ENCODE measurements around the gene CMTM1.

DNA sequence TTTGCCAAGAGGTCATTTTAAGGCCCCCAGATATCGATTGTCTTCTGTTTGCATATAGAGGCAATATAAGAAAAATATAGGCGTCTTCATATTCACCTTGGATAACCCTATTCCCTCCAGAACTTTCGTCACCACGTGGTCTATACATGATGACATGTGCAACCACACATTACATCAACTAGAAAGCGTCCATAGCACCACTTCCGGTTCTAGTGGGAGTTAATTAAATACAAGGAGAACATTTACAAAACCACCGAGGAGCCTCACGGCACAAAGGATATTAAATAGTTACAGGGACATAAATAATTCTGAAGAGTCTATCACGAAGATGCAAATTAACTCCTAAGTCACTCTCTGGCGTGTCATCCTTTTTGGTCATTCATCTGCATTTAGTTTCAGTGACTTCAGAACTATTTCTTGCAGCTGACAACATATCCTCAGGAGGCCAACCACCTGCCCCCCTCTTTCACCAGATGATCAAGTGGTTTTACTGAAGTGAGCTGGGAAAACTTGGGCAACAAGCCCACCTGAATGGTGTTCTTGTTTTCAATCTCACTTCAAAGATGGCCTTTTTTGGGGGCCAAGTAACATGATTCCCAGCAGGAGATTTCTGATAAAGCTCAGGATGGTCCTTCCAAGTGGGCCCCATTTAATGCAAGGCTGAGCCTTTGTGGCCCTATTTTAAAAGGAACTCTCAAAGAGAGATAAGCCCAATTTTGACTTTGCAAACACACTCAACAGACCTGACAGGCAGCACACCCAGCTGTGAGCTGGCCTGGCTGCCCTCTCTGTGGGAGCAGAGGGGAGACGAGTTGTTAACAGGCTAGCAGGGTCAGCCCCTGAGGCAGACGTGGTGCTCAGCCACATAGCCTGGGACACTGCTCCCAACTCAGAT lies 53.5 kb downstream of the CMTM1 start:
- no peak for TF ChIP-seq EZH2 (IDR thresholded peaks at IDR 0.05; ENCODE audit: borderline replicate concordance, insufficient read depth, low read length, poor library complexity, severe bottlenecking)
- TF ChIP-seq, protein P1, sequence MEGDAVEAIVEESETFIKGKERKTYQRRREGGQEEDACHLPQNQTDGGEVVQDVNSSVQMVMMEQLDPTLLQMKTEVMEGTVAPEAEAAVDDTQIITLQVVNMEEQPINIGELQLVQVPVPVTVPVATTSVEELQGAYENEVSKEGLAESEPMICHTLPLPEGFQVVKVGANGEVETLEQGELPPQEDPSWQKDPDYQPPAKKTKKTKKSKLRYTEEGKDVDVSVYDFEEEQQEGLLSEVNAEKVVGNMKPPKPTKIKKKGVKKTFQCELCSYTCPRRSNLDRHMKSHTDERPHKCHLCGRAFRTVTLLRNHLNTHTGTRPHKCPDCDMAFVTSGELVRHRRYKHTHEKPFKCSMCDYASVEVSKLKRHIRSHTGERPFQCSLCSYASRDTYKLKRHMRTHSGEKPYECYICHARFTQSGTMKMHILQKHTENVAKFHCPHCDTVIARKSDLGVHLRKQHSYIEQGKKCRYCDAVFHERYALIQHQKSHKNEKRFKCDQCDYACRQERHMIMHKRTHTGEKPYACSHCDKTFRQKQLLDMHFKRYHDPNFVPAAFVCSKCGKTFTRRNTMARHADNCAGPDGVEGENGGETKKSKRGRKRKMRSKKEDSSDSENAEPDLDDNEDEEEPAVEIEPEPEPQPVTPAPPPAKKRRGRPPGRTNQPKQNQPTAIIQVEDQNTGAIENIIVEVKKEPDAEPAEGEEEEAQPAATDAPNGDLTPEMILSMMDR (IDR thresholded peaks at IDR 0.05; ENCODE audit: poor library complexity, severe bottlenecking) = no peak
